Hindlimb muscle (tissue), 1 donor: ENCODE results near the gene DOC2B. TPM values are rescaled to one million over a fixed set of nuclear protein-coding genes. Genes with fewer than 3 reads are reported as not detected.
A peak's percentile ranks its signal among the peaks of the same experiment; 100 is the strongest.
"Not testable (repeated sequence)": the region's sequence is repeated elsewhere in the genome, so short reads cannot be mapped to it uniquely, and the experiment has no call there.

ENCODE experiments used
- DNase-seq: peaks from one replicate; pipeline ENCODE4 v3.0.0-alpha.2; 2013
- polyA plus RNA-seq: library from polyadenylated mRNA; unstranded; fragments of 120-200 nt; gene quantifications from one replicate; pipeline ENCODE4 v1.2.1, GENCODE V29; 2013; ENCODE audit not compliant: insufficient read length

Gene DOC2B
- polyA plus RNA-seq: 3.6 TPM

- DNase-seq: peak; percentile 70
Observed at GRCh38 chr17:181245-182049, at the start of gene DOC2B. DOC2B (minus strand) TSS chr17:181650; CDS start chr17:181479, 171 bp downstream.

GRCh38 chr17:230395-230770 lies 48.9 kb upstream of the DOC2B start:
- no peak for DNase-seq

- DNase-seq: no peak
Observed at GRCh38 chr17:229709-230394, 48.4 kb upstream of the DOC2B start.

- DNase-seq: peak; percentile 34
Observed at GRCh38 chr17:228951-229708, 47.7 kb upstream of the DOC2B start.

- DNase-seq: no peak
Observed at GRCh38 chr17:227946-228615, 46.6 kb upstream of the DOC2B start.

GRCh38 chr17:227078-227945 lies 45.9 kb upstream of the DOC2B start:
- peak; percentile 56 for DNase-seq

- DNase-seq: peak; percentile 19
Observed at GRCh38 chr17:226108-227077, 44.9 kb upstream of the DOC2B start.

- DNase-seq: no peak
Observed at GRCh38 chr17:225551-225950, 44.1 kb upstream of the DOC2B start.

GRCh38 chr17:224576-224975 lies 43.1 kb upstream of the DOC2B start:
- not testable (repeated sequence) for DNase-seq

GRCh38 chr17:223723-224471 lies 42.4 kb upstream of the DOC2B start:
- no peak for DNase-seq

GRCh38 chr17:222172-222571 lies 40.7 kb upstream of the DOC2B start:
- DNase-seq: peak; percentile 71

- DNase-seq: no peak
Observed at GRCh38 chr17:219696-220095, 38.2 kb upstream of the DOC2B start.

GRCh38 chr17:218432-219110 lies 37.1 kb upstream of the DOC2B start:
- no peak for DNase-seq

GRCh38 chr17:216625-217024 lies 35.2 kb upstream of the DOC2B start:
- no peak for DNase-seq

- DNase-seq: not testable (repeated sequence)
Observed at GRCh38 chr17:215563-216478, 34.4 kb upstream of the DOC2B start.

GRCh38 chr17:214881-215331 lies 33.5 kb upstream of the DOC2B start:
- DNase-seq: no peak

- no peak for DNase-seq
Observed at GRCh38 chr17:213286-214105, 32.0 kb upstream of the DOC2B start.
